Naive thymus-derived CD8-positive, alpha-beta T cell (primary cell): Measurements from ENCODE around the gene DNPH1. TPM values are rescaled to one million over a fixed set of nuclear protein-coding genes. Genes with fewer than 3 reads are reported as not detected.

ENCODE experiments used
- ATAC-seq, 2 donors: fragments of 150-1000 bp; cut with Tn5 transposase in 1 of 2; sonication (Bioruptor Pico), chemical (Tn5 transposase) in 1 of 2; 1 replicate in 1 of 2; 2 replicates in 1 of 2; pipeline ENCODE4 v1.10.0; 2021; ENCODE audit warnings: mild to moderate bottlenecking in 2 of 2, moderate library complexity in 2 of 2
- POLR2A ChIA-PET: fragments of 350-600 bp; sonication (Branson Sonifier 250); formaldehyde crosslinking; loops from one replicate; lab custom pipeline; 2021; ENCODE audit warnings: antibody characterized with exemption; lab: Charles Lee
- DNase-seq, 10 donors: peaks; one replicate each; pipeline versions ENCODE4 v3.0.0 to v3.0.0-alpha.2; 2020 to 2022
- H3K27ac Mint-ChIP-seq, 10 donors: one replicate each; pipeline ENCODE4 v1.8.0; 2020 to 2022; ENCODE audit warnings: mild to moderate bottlenecking in 10 of 10, mixed read lengths in 10 of 10, moderate library complexity in 4 of 10, inconsistent platforms in 1 of 10
- H3K27me3 Mint-ChIP-seq, 5 donors: one replicate each; pipeline ENCODE4 v1.8.0; 2021 to 2022; ENCODE audit warnings: mixed read lengths in 5 of 5
- H3K36me3 Mint-ChIP-seq, 3 donors: one replicate each; pipeline ENCODE4 v1.8.0; 2020 to 2022; ENCODE audit warnings: mixed read lengths in 3 of 3, mild to moderate bottlenecking in 2 of 3, inconsistent platforms in 1 of 3
- H3K4me1 Mint-ChIP-seq, 4 donors: one replicate each; pipeline ENCODE4 v1.8.0; 2021 to 2022; ENCODE audit warnings: mixed read lengths in 4 of 4
- H3K4me3 Mint-ChIP-seq, 10 donors: one replicate each; pipeline ENCODE4 v1.8.0; 2020 to 2022; ENCODE audit warnings: mild to moderate bottlenecking in 10 of 10, mixed read lengths in 10 of 10, moderate library complexity in 6 of 10, inconsistent platforms in 1 of 10
- H3K9me3 Mint-ChIP-seq, 9 donors: one replicate each; pipeline ENCODE4 v1.8.0; 2020 to 2022; ENCODE audit warnings: mixed read lengths in 9 of 9, mild to moderate bottlenecking in 3 of 9, inconsistent platforms in 1 of 9, moderate library complexity in 1 of 9
- polyA plus RNA-seq, 3 donors: library from polyadenylated mRNA; unstranded; fragments of 300-500 nt; fragmentation: Illumina TruSeq; gene quantifications; one replicate each; pipeline ENCODE4 v1.2.3, GENCODE V29; 2021
- total RNA-seq, 8 experiments: library from RNA in 2 of 8; stranded (reverse) in 2 of 8; gene quantifications; one replicate each; pipeline ENCODE4 v1.2.3 and lab custom pipeline; 2021 to 2026

The DNPH1 gene
- total and polyA plus RNA-seq, 5 experiments from 2014 or later: 45.9 to 173 (median 109) TPM

DNA sequence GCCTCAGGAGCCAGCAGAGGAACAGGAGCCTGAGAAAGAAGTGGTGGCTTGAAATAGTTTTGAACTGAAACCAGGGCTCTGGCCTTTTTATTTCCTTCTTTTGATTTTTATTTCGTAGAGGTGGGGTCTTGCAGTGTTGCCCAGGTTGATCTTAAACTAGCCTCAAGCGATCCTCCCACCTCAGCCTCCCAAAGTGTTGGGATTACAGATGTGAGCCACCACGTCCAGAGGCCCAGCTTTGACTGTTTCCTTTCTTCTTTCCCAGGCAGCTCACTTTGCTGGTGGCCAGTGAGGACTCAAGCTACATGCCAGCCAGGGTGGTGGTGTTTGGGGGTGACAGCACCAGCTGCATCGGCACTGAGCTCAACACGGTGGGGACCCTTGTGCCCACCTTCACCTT, 26.8 kb downstream of the DNPH1 start:
- H3K4me3 Mint-ChIP-seq: no peak overlapping the region
- DNase-seq: no peak
- peaks cover 0 to 73% (median 14%) of the 10 kb centered on the region in 3 donors for H3K36me3 Mint-ChIP-seq
- no peaks in the 10 kb centered on the region for H3K27me3 Mint-ChIP-seq
- POLR2A ChIA-PET: no interaction called here
- peaks cover 0 to 3% (median 0%) of the 10 kb centered on the region in 4 donors for H3K4me1 Mint-ChIP-seq
- no peaks in the 10 kb centered on the region for H3K9me3 Mint-ChIP-seq
- H3K27ac Mint-ChIP-seq: peak overlapping the region in 5 of 10 donors; percentile 49 to 81 (median 69)
- no peak for ATAC-seq

DNA sequence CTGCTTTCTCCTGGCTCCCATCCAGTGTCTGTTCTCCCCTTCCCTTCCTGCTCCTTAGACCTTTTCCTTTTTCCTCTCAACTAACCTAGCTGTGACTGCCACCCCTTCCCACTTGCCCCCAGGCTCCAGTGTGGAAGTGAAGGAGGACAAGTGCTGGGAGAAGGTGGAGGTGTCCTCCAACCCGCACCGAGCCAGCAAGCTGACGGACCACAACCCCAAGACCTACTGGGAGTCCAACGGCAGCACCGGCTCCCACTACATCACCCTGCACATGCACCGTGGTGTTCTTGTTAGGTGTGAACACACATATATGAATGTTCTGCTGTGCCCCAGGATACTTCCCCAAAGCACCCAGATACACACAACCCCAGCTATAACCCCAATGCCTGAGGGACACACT, 28.7 kb downstream of the DNPH1 start:
- H3K9me3 Mint-ChIP-seq: no peaks in the 10 kb centered on the region
- no peak overlapping the region for H3K4me3 Mint-ChIP-seq
- DNase-seq (no peak), ATAC-seq (no peak)
- peak overlapping the region in 8 of 10 donors; percentile 12 to 86 (median 61) for H3K27ac Mint-ChIP-seq
- peaks cover 0 to 74% (median 10%) of the 10 kb centered on the region in 3 donors for H3K36me3 Mint-ChIP-seq
- POLR2A ChIA-PET: interaction anchor here (1.3 kb wide), 1 partner anchor 32 kb away, joined by 3 read pairs; no protein-coding TSS in a partner anchor
- no peaks in the 10 kb centered on the region for H3K27me3 Mint-ChIP-seq
- H3K4me1 Mint-ChIP-seq: peaks cover 0 to 3% (median 0%) of the 10 kb centered on the region in 4 donors

GRCh38 chr6:43199912-43200311, 29.4 kb downstream of the DNPH1 start:
- POLR2A ChIA-PET: interaction anchor here (0.5 to 1.3 kb wide), 2 partner anchors 33 to 1304 kb away, joined by 3 read pairs; no protein-coding TSS in a partner anchor
- DNase-seq: no peak
- Mint-ChIP-seq H3K36me3 (peaks cover 0 to 74% (median 10%) of the 10 kb centered on the region in 3 donors), H3K27me3 (no peaks in the 10 kb centered on the region), H3K4me3 (no peak overlapping the region), H3K9me3 (no peaks in the 10 kb centered on the region), H3K27ac (peak overlapping the region in 7 of 10 donors; percentile 42 to 86 (median 63)), H3K4me1 (peaks cover 0 to 5% (median 0%) of the 10 kb centered on the region in 4 donors)
- no peak for ATAC-seq

GRCh38 chr6:43196337-43196736, 32.9 kb downstream of the DNPH1 start:
- Mint-ChIP-seq H3K36me3 (peaks cover 0 to 90% (median 20%) of the 10 kb centered on the region in 3 donors), H3K27ac (peak overlapping the region in 3 of 10 donors; percentile 15 to 67 (median 50)), H3K4me3 (no peak overlapping the region), H3K9me3 (no peaks in the 10 kb centered on the region), H3K4me1 (peaks cover 0 to 8% (median 5%) of the 10 kb centered on the region in 4 donors), H3K27me3 (no peaks in the 10 kb centered on the region)
- POLR2A ChIA-PET: interaction anchor here (0.7 kb wide), 1 partner anchor 21 kb away, joined by 3 read pairs; no protein-coding TSS in a partner anchor
- DNase-seq (no peak), ATAC-seq (no peak)

- Mint-ChIP-seq H3K36me3 (peaks cover 0 to 88% (median 20%) of the 10 kb centered on the region in 3 donors), H3K27me3 (no peaks in the 10 kb centered on the region), H3K27ac (peak overlapping the region in 1 of 10 donors; percentile 41), H3K4me3 (no peak overlapping the region), H3K4me1 (peaks cover 7 to 19% (median 11%) of the 10 kb centered on the region in 4 donors), H3K9me3 (no peaks in the 10 kb centered on the region)
- no peak for ATAC-seq
- POLR2A ChIA-PET: interaction anchor here (1.1 kb wide), 1 partner anchor 12 kb away, joined by 3 read pairs; the partner anchor contains the start of gene CUL9
- no peak for DNase-seq
These were observed 35.4 kb downstream of the DNPH1 start for GRCh38 chr6:43193929-43194328.

DNA sequence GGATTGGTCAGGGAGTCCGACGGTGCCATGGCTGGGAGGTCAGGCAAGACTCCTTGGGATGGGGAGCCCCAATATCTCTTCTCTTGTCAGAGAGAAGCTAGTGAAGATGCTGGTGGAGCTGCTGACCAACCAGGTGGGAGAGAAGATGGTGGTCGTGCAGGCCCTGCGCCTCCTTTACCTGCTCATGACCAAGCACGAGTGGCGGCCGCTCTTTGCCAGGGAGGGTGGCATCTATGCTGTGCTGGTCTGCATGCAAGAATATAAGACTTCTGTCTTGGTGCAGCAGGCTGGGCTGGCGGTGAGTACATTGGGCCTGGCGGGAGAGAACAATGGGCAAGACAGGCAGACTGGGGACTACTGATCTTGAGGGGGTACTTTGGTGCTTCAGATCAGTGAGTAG, 36.4 kb downstream of the DNPH1 start:
- Mint-ChIP-seq H3K36me3 (peaks cover 0 to 90% (median 25%) of the 10 kb centered on the region in 3 donors), H3K4me3 (no peak overlapping the region), H3K9me3 (no peaks in the 10 kb centered on the region), H3K27ac (peak overlapping the region in 4 of 10 donors; percentile 22 to 61 (median 42)), H3K27me3 (no peaks in the 10 kb centered on the region), H3K4me1 (peaks cover 10 to 19% (median 15%) of the 10 kb centered on the region in 4 donors)
- POLR2A ChIA-PET: no interaction called here
- DNase-seq (no peak), ATAC-seq (no peak)

DNA sequence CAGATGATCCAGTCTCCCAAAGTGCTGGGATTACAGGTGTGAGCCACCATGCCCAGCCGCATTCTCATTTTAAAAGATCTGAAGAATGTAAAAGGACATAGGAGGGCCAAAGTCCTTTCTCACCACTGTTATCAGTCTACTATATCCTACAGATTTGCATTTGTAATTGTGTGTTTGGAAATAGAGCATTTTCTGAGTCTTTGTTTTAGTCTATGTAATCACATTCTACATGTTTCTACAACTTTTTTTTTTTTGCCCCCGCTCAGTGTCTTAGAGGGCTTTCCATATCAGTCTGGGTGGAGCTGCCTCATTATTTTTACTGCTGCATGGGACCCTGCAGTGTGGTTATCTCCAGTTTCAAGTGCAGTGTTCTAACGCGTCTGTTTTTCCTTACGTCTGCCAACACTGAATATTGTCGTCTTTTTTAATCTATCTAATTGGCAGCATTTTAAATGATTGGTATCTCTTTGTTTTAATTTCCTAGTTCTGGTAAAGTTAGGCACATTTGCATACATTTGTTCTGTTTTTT, 39.4 kb downstream of the DNPH1 start:
- Mint-ChIP-seq H3K9me3 (no peaks in the 10 kb centered on the region), H3K27ac (peak overlapping the region in 1 of 10 donors; percentile 36), H3K27me3 (no peaks in the 10 kb centered on the region), H3K36me3 (peaks cover 0 to 86% (median 26%) of the 10 kb centered on the region in 3 donors), H3K4me1 (peaks cover 23 to 42% (median 33%) of the 10 kb centered on the region in 4 donors), H3K4me3 (no peak overlapping the region)
- ATAC-seq: no peak
- DNase-seq: no peak
- POLR2A ChIA-PET: no interaction called here

DNA sequence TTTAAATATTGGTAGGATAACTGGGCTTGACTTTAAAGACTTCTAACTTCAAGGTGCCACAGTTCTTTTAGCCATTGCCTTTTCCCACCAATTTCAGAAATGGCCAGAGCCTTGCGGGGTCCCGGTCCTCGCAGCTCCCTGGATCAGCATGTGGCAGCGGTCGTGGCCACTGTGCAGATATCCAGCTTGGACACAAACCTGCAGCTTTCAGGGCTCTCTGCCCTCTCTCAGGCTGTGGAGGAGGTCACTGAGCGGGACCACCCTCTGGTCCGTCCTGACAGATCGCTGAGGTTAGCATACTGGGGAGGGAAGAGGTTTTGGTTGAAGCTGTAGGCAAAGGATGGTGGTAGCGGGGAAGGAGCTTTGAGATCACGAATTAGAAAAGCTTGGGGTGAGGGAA, 40.9 kb downstream of the DNPH1 start:
- DNase-seq (no peak), ATAC-seq (no peak)
- H3K27me3 Mint-ChIP-seq: no peaks in the 10 kb centered on the region
- POLR2A ChIA-PET: interaction anchor here (0.5 to 0.6 kb wide), 2 partner anchors 37 to 446 kb away, joined by 3 read pairs; no protein-coding TSS in a partner anchor
- H3K27ac Mint-ChIP-seq: peak overlapping the region in 2 of 10 donors; percentile 70 to 88
- peaks cover 34 to 57% (median 47%) of the 10 kb centered on the region in 4 donors for H3K4me1 Mint-ChIP-seq
- no peaks in the 10 kb centered on the region for H3K9me3 Mint-ChIP-seq
- peaks cover 0 to 77% (median 23%) of the 10 kb centered on the region in 3 donors for H3K36me3 Mint-ChIP-seq
- H3K4me3 Mint-ChIP-seq: no peak overlapping the region

DNA sequence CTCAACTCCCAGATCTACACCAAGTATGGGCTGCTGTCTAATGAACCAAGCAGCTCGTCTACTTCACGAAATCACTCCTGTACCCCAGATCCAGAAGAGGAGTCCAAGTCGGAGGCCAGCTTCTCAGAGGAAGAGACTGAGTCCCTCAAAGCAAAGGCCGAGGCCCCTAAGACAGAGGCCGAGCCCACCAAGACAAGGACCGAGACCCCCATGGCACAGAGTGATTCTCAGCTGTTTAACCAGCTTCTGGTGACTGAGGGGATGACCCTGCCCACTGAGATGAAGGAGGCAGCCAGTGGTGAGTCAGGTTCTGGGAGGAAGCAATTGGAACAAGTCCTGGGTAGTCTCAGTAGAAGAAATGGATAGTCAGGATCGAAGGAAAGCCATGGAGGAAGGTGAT, 41.5 kb downstream of the DNPH1 start:
- POLR2A ChIA-PET: no interaction called here
- H3K9me3 Mint-ChIP-seq: no peaks in the 10 kb centered on the region
- peak overlapping the region in 1 of 10 donors; percentile 21 for H3K27ac Mint-ChIP-seq
- no peak overlapping the region for H3K4me3 Mint-ChIP-seq
- H3K36me3 Mint-ChIP-seq: peaks cover 0 to 71% (median 18%) of the 10 kb centered on the region in 3 donors
- DNase-seq (no peak), ATAC-seq (no peak)
- H3K4me1 Mint-ChIP-seq: peaks cover 39 to 60% (median 52%) of the 10 kb centered on the region in 4 donors
- H3K27me3 Mint-ChIP-seq: no peaks in the 10 kb centered on the region

- no peak for ATAC-seq
- POLR2A ChIA-PET: no interaction called here
- Mint-ChIP-seq H3K9me3 (no peaks in the 10 kb centered on the region), H3K4me3 (peak overlapping the region in 2 of 10 donors; percentile 18 to 36), H3K27ac (peak overlapping the region; percentile 37 to 89 (median 84)), H3K4me1 (peaks cover 42 to 64% (median 56%) of the 10 kb centered on the region in 4 donors), H3K36me3 (peaks cover 0 to 60% (median 15%) of the 10 kb centered on the region in 3 donors), H3K27me3 (no peaks in the 10 kb centered on the region)
- DNase-seq: no peak
These were observed 42.6 kb downstream of the DNPH1 start for GRCh38 chr6:43186706-43187105.

GRCh38 chr6:43186019-43186418, 43.3 kb downstream of the DNPH1 start:
- no peak for ATAC-seq
- Mint-ChIP-seq H3K9me3 (no peaks in the 10 kb centered on the region), H3K36me3 (peaks cover 0 to 58% (median 15%) of the 10 kb centered on the region in 3 donors), H3K4me1 (peaks cover 47 to 69% (median 63%) of the 10 kb centered on the region in 4 donors), H3K4me3 (peak overlapping the region in 4 of 10 donors; percentile 36 to 97 (median 75)), H3K27ac (peak overlapping the region; percentile 47 to 89 (median 86)), H3K27me3 (no peaks in the 10 kb centered on the region)
- POLR2A ChIA-PET: interaction anchor here (1.7 kb wide), 1 partner anchor 13 kb away, joined by 19 read pairs; the partner anchor contains the start of gene SRF
- no peak for DNase-seq

- peaks cover 0 to 53% (median 14%) of the 10 kb centered on the region in 3 donors for H3K36me3 Mint-ChIP-seq
- H3K4me1 Mint-ChIP-seq: peaks cover 45 to 67% (median 61%) of the 10 kb centered on the region in 4 donors
- H3K4me3 Mint-ChIP-seq: peak overlapping the region; percentile 31 to 97 (median 66)
- ATAC-seq (peak; percentile 35 to 75), DNase-seq (peak in 7 of 10 donors; percentile 14 to 66 (median 43))
- no peaks in the 10 kb centered on the region for H3K9me3 Mint-ChIP-seq
- POLR2A ChIA-PET: interaction anchor here (0.6 to 1.7 kb wide), 2 partner anchors 9 to 13 kb away, joined by 6 to 19 read pairs; partner anchors contain the start of gene SRF
- peak overlapping the region; percentile 47 to 91 (median 86) for H3K27ac Mint-ChIP-seq
- H3K27me3 Mint-ChIP-seq: no peaks in the 10 kb centered on the region
These were observed 43.8 kb downstream of the DNPH1 start for GRCh38 chr6:43185391-43185985.
